SK-N-SH treated with all-trans-retinoic acid at 6 μM for 48 hours (cell line): ENCODE measurements around the gene NARF.

Experiments
- ESRRG ChIP-seq: fragments of 250-450 bp; sonication (Bioruptor Pico); IDR thresholded peaks from 2 replicates; pipeline ENCODE4 v1.6.1; 2021; ENCODE audit warnings: mild to moderate bottlenecking
- ZFP30 ChIP-seq: fragments of 450-650 bp; formaldehyde crosslinking; IDR thresholded peaks from 2 replicates; pipeline ENCODE4 v1.5.0; 2022; ENCODE audit warnings: mild to moderate bottlenecking, moderate library complexity
- ZNF565 ChIP-seq: fragments of 450-650 bp; formaldehyde crosslinking; conservative IDR thresholded peaks from 2 replicates; pipeline ENCODE4 v1.5.0; 2020; ENCODE audit warnings: low read depth, mild to moderate bottlenecking, moderate library complexity
- ZNF70 ChIP-seq: fragments of 450-650 bp; formaldehyde crosslinking; IDR thresholded peaks from 2 replicates; pipeline ENCODE4 v1.5.0; 2020; ENCODE audit warnings: mild to moderate bottlenecking, moderate library complexity
- TF ChIP-seq, protein P1 (sequence below): fragments of 250-450 bp; sonication (Bioruptor Pico); IDR thresholded peaks from 2 replicates; pipeline ENCODE4 v1.8.0; 2020; ENCODE audit warnings: mild to moderate bottlenecking, moderate library complexity, borderline replicate concordance

GRCh38 chr17:82527898-82528297, 69.4 kb downstream of the NARF start:
- TF ChIP-seq ZFP30 (CRISPR knock-in tag) (no peak), ZNF565 (no peak), ZNF70 (CRISPR knock-in tag) (no peak), ESRRG (CRISPR knock-in tag) (no peak)
- TF ChIP-seq, protein P1, sequence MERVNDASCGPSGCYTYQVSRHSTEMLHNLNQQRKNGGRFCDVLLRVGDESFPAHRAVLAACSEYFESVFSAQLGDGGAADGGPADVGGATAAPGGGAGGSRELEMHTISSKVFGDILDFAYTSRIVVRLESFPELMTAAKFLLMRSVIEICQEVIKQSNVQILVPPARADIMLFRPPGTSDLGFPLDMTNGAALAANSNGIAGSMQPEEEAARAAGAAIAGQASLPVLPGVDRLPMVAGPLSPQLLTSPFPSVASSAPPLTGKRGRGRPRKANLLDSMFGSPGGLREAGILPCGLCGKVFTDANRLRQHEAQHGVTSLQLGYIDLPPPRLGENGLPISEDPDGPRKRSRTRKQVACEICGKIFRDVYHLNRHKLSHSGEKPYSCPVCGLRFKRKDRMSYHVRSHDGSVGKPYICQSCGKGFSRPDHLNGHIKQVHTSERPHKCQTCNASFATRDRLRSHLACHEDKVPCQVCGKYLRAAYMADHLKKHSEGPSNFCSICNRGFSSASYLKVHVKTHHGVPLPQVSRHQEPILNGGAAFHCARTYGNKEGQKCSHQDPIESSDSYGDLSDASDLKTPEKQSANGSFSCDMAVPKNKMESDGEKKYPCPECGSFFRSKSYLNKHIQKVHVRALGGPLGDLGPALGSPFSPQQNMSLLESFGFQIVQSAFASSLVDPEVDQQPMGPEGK (CRISPR knock-in tag): no peak
